A204.1 (cell line): ENCODE results near the gene HBE1.
"Not testable (repeated sequence)": the region's sequence is repeated elsewhere in the genome, so short reads cannot be mapped to it uniquely, and the experiment has no call there.

Experiments used
- FAIRE-seq: peaks from 2 replicates; lab custom pipeline; 2012; peaks lifted over from hg19 to GRCh38; lab: Jason Lieb, UNC

The HBE1 gene

GRCh38 chr11:5269715-5270147 lies at the start of gene HBE1:
Gene HBE1, minus strand, starts transcription at chr11:5269945. Its CDS starts 55 bp downstream, at chr11:5269890.
- FAIRE-seq, result no peak

- FAIRE-seq, result no peak
These were observed 47.5 kb upstream of the HBE1 start for GRCh38 chr11:5317292-5317691.

GRCh38 chr11:5313326-5314023 lies 43.7 kb upstream of the HBE1 start:
- FAIRE-seq, result not testable (repeated sequence)

- FAIRE-seq, result no peak
These were observed 40.7 kb upstream of the HBE1 start for GRCh38 chr11:5310423-5310822.

GRCh38 chr11:5307256-5308019 lies 37.7 kb upstream of the HBE1 start:
- no peak for FAIRE-seq

- no peak for FAIRE-seq
These were observed 34.3 kb upstream of the HBE1 start for GRCh38 chr11:5304046-5304445.

GRCh38 chr11:5303626-5304025 lies 33.9 kb upstream of the HBE1 start:
- no peak for FAIRE-seq

GRCh38 chr11:5301846-5302245 lies 32.1 kb upstream of the HBE1 start, which contains the start of gene OR51B4:
Gene OR51B4, minus strand, starts transcription at chr11:5301946. Its CDS starts 0 bp downstream, at chr11:5301946.
- no peak for FAIRE-seq

- FAIRE-seq, result no peak
These were observed 30.5 kb upstream of the HBE1 start for GRCh38 chr11:5300251-5300650.

- FAIRE-seq, result no peak
These were observed 28.7 kb upstream of the HBE1 start for GRCh38 chr11:5298451-5298850.

- no peak for FAIRE-seq
These were observed 28.1 kb upstream of the HBE1 start for GRCh38 chr11:5297721-5298323.

- FAIRE-seq, result not testable (repeated sequence)
These were observed 24.7 kb upstream of the HBE1 start for GRCh38 chr11:5294342-5294995.

- no peak for FAIRE-seq
These were observed 23.3 kb upstream of the HBE1 start for GRCh38 chr11:5293028-5293427.

- FAIRE-seq, result no peak
These were observed 21.6 kb upstream of the HBE1 start for GRCh38 chr11:5291207-5291838.

GRCh38 chr11:5290106-5290505 lies 20.4 kb upstream of the HBE1 start:
- no peak for FAIRE-seq

GRCh38 chr11:5289696-5290095 lies 20.0 kb upstream of the HBE1 start:
- no peak for FAIRE-seq

GRCh38 chr11:5288906-5289550 lies 19.3 kb upstream of the HBE1 start:
- FAIRE-seq, result no peak

GRCh38 chr11:5288108-5288905 lies 18.6 kb upstream of the HBE1 start:
- no peak for FAIRE-seq

GRCh38 chr11:5286901-5287300 lies 17.2 kb upstream of the HBE1 start:
- no peak for FAIRE-seq

- no peak for FAIRE-seq
These were observed 16.6 kb upstream of the HBE1 start for GRCh38 chr11:5286351-5286750.
